ENCODE results near the gene GPR18. TPM values are rescaled to one million over a fixed set of nuclear protein-coding genes. Genes with fewer than 3 reads are reported as not detected.
"Not testable (repeated sequence)": the region's sequence is repeated elsewhere in the genome, so short reads cannot be mapped to it uniquely, and the experiment has no call there.

GPR18 gene
- total RNA-seq, 2 experiments from 2014 or later = 16.9 to 17.6 TPM

GRCh38 chr13:99265821-99266426, 7.7 kb upstream of the GPR18 start:
- DNase-seq = no peak
- no peaks in the 10 kb centered on the region for H3K9me3 Mint-ChIP-seq
- peaks cover 11% of the 10 kb centered on the region for H3K36me3 Mint-ChIP-seq
- no peaks in the 10 kb centered on the region for H3K27me3 Mint-ChIP-seq
- H3K27ac Mint-ChIP-seq = peak overlapping the region; percentile 88
- peaks cover 60% of the 10 kb centered on the region for H3K4me1 Mint-ChIP-seq
- no peak overlapping the region for H3K4me3 Mint-ChIP-seq

GRCh38 chr13:99265162-99265800, 7.1 kb upstream of the GPR18 start:
- peak overlapping the region; percentile 88 for H3K27ac Mint-ChIP-seq
- H3K9me3 Mint-ChIP-seq = no peaks in the 10 kb centered on the region
- DNase-seq = peak; percentile 29
- H3K27me3 Mint-ChIP-seq = no peaks in the 10 kb centered on the region
- H3K36me3 Mint-ChIP-seq = peaks cover 12% of the 10 kb centered on the region
- peaks cover 58% of the 10 kb centered on the region for H3K4me1 Mint-ChIP-seq
- no peak overlapping the region for H3K4me3 Mint-ChIP-seq

GRCh38 chr13:99264051-99264450, 5.9 kb upstream of the GPR18 start:
- Mint-ChIP-seq H3K4me1 (peaks cover 66% of the 10 kb centered on the region), H3K27me3 (no peaks in the 10 kb centered on the region), H3K36me3 (peaks cover 21% of the 10 kb centered on the region), H3K27ac (peak overlapping the region; percentile 49), H3K4me3 (no peak overlapping the region), H3K9me3 (no peaks in the 10 kb centered on the region)
- DNase-seq = no peak

DNA sequence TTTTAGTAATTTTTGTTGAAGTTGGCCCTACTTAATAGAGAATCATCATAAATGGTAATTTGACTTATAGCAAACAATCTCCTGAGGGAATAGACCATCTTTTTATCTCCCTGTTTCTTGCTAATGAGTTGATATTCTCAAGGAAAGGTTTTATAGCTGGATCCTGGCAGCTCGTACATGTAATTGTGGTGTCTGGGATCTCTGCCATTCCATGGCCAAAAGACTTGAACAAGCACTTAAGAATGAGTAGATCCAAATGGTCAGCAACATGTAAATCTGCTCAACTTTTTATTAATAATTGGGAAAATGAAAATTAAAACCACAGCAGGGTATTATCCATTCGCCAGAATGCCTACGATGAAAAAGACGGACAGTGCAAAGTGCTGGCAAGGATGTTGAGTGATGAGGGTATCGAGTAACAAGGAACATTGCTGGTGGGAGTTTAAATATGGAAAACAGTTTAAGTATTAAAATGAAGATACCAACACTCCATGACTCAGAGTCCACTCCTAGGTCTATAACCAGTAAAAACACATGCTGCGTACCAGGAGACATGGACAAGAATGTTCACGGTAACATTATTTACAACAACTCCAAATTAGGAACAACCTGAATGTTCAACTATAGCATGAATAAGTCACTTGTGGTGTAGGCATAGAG, 5.1 kb upstream of the GPR18 start:
- no peaks in the 10 kb centered on the region for H3K27me3 Mint-ChIP-seq
- peaks cover 21% of the 10 kb centered on the region for H3K36me3 Mint-ChIP-seq
- no peak overlapping the region for H3K27ac Mint-ChIP-seq
- H3K4me3 Mint-ChIP-seq = no peak overlapping the region
- no peak for DNase-seq
- H3K4me1 Mint-ChIP-seq = peaks cover 68% of the 10 kb centered on the region
- H3K9me3 Mint-ChIP-seq = no peaks in the 10 kb centered on the region

DNA sequence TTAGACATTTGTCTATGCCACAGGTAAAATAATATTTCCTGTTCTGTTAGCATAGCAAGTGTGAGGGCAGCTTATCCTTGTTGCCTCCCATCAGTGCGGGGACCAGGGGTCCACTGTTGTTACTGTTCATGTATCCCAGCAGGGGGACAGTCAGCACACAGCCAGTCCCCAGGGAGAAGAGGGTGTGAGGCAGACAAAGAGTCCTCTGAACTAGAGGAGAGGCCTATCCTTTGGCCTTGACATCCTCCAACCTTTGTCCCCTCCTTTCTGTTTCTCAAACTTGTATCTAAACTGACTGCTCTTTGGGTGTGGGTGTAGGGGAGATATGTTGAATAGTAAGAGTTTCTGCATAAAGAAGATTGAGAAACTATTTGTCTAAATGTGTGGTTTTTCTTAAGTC, 2.9 kb upstream of the GPR18 start:
- H3K36me3 Mint-ChIP-seq = peaks cover 29% of the 10 kb centered on the region
- H3K27ac Mint-ChIP-seq = peak overlapping the region; percentile 79
- no peak for DNase-seq
- no peaks in the 10 kb centered on the region for H3K9me3 Mint-ChIP-seq
- H3K4me1 Mint-ChIP-seq = peaks cover 69% of the 10 kb centered on the region
- no peak overlapping the region for H3K4me3 Mint-ChIP-seq
- H3K27me3 Mint-ChIP-seq = no peaks in the 10 kb centered on the region

- Mint-ChIP-seq H3K4me1 (peaks cover 71% of the 10 kb centered on the region), H3K27me3 (no peaks in the 10 kb centered on the region), H3K36me3 (peaks cover 28% of the 10 kb centered on the region), H3K9me3 (no peaks in the 10 kb centered on the region), H3K4me3 (peak overlapping the region; percentile 9), H3K27ac (peak overlapping the region; percentile 95)
- DNase-seq = no peak
These were observed 2.0 kb upstream of the GPR18 start for GRCh38 chr13:99260216-99260615.

- Mint-ChIP-seq H3K4me3 (peak overlapping the region; percentile 57), H3K27ac (peak overlapping the region; percentile 95), H3K9me3 (no peaks in the 10 kb centered on the region), H3K27me3 (no peaks in the 10 kb centered on the region), H3K4me1 (peaks cover 67% of the 10 kb centered on the region), H3K36me3 (peaks cover 38% of the 10 kb centered on the region)
- no peak for DNase-seq
These were observed 767 bp upstream of the GPR18 start for GRCh38 chr13:99258946-99259345.

DNA sequence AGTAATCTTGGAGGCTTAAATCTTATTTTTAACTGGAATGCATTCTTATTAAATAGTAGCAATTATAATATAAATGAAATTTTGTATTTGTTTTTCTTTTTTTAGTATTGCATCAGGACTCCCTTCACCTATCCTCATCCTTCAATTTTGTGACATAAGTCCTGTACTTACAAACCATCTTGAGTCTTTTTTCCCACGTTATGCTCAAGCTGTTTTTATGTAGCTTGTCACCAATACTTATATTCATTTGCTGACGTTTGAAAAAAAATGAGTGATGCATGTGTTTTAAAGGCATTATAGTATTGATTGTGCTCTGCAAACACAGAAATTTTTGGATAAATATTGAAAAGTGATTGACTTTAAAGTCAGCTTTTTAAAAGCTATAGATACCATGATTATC, 888 bp downstream of the GPR18 start:
- peak overlapping the region; percentile 78 for H3K4me3 Mint-ChIP-seq
- peaks cover 62% of the 10 kb centered on the region for H3K4me1 Mint-ChIP-seq
- no peak for DNase-seq
- H3K36me3 Mint-ChIP-seq = peaks cover 43% of the 10 kb centered on the region
- H3K9me3 Mint-ChIP-seq = no peaks in the 10 kb centered on the region
- peak overlapping the region; percentile 87 for H3K27ac Mint-ChIP-seq
- no peaks in the 10 kb centered on the region for H3K27me3 Mint-ChIP-seq

GRCh38 chr13:99256709-99257108, 1.5 kb downstream of the GPR18 start:
- Mint-ChIP-seq H3K9me3 (no peaks in the 10 kb centered on the region), H3K4me3 (peak overlapping the region; percentile 78), H3K36me3 (peaks cover 48% of the 10 kb centered on the region), H3K4me1 (peaks cover 63% of the 10 kb centered on the region), H3K27ac (peak overlapping the region; percentile 92), H3K27me3 (no peaks in the 10 kb centered on the region)
- no peak for DNase-seq

DNA sequence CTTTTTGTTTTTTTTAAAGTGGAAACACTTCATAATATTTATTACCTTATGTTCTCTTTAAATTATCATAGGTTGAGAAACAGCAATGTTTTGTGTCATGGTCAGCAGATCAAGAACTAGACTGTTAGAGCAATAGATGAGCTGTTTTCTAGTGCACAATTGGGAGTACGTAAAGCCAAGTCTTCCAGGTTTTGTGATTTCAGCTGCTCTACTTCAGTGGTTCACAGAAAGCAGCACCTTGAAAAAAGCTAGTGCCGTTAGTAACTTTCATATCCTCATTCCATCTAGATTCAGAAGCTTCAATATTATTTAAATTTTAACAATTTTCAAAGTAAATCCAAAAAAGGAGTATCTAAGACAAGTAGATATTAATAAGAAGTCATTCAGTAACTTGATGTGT, 1.9 kb downstream of the GPR18 start:
- H3K4me3 Mint-ChIP-seq = peak overlapping the region; percentile 78
- H3K27me3 Mint-ChIP-seq = no peaks in the 10 kb centered on the region
- no peak for DNase-seq
- peaks cover 64% of the 10 kb centered on the region for H3K4me1 Mint-ChIP-seq
- no peaks in the 10 kb centered on the region for H3K9me3 Mint-ChIP-seq
- peak overlapping the region; percentile 92 for H3K27ac Mint-ChIP-seq
- peaks cover 50% of the 10 kb centered on the region for H3K36me3 Mint-ChIP-seq

DNA sequence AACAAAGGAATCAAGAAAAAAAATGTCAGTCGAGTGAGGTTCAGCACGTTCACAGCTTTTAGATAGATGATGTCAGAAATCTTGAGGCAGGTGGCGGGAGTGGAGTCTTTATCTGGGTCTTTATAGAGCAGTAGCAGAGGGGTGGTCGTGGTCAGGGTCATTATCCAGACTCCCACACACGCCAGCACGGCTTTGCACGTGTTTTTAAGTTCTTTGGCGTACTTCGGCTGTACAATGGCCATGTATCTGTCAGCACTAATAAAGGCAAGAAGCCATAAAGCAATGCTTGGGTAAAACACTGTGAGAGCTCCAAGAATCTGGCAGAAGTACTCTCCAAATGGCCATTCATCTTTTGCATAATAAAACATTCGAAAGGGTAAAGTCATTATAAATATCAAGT, 2.9 kb downstream of the GPR18 start:
- Mint-ChIP-seq H3K27me3 (no peaks in the 10 kb centered on the region), H3K4me1 (peaks cover 66% of the 10 kb centered on the region), H3K27ac (peak overlapping the region; percentile 92), H3K4me3 (peak overlapping the region; percentile 78), H3K9me3 (no peaks in the 10 kb centered on the region), H3K36me3 (peaks cover 52% of the 10 kb centered on the region)
- DNase-seq = no peak

DNA sequence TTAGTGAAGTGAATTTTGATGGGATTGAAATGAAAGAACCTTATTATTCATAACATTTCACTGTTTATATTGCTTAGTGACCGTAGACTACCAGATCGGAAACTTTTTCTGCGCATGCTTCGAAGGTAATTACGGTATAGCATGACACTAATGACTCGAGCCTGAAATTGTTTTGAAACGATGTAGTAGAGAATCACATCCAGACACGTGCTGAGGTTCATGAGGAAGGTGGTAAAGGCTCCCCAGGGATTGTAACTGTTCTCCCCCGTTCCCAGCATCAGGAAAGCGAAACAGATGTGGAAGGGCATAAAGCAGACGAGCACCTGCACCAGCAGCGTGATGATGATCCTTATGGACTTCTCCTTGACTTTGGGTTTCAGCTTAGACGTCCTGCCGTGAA, 3.3 kb downstream of the GPR18 start:
- no peaks in the 10 kb centered on the region for H3K27me3 Mint-ChIP-seq
- no peak for DNase-seq
- peaks cover 66% of the 10 kb centered on the region for H3K4me1 Mint-ChIP-seq
- H3K27ac Mint-ChIP-seq = peak overlapping the region; percentile 92
- no peaks in the 10 kb centered on the region for H3K9me3 Mint-ChIP-seq
- peaks cover 50% of the 10 kb centered on the region for H3K36me3 Mint-ChIP-seq
- H3K4me3 Mint-ChIP-seq = peak overlapping the region; percentile 78

- H3K36me3 Mint-ChIP-seq = peaks cover 62% of the 10 kb centered on the region
These were observed 6.3 kb downstream of the GPR18 start for GRCh38 chr13:99251921-99252320.

GRCh38 chr13:99250982-99251825, 7.0 kb downstream of the GPR18 start:
- H3K4me3 Mint-ChIP-seq = no peak overlapping the region

More at GRCh38 chr13:99251921-99252320, 6.3 kb downstream of the GPR18 start:
- Mint-ChIP-seq H3K9me3 (peaks cover 4% of the 10 kb centered on the region), H3K4me3 (no peak overlapping the region), H3K4me1 (peaks cover 61% of the 10 kb centered on the region), H3K27ac (peak overlapping the region; percentile 65), H3K27me3 (no peaks in the 10 kb centered on the region)
- no peak for DNase-seq

DNA sequence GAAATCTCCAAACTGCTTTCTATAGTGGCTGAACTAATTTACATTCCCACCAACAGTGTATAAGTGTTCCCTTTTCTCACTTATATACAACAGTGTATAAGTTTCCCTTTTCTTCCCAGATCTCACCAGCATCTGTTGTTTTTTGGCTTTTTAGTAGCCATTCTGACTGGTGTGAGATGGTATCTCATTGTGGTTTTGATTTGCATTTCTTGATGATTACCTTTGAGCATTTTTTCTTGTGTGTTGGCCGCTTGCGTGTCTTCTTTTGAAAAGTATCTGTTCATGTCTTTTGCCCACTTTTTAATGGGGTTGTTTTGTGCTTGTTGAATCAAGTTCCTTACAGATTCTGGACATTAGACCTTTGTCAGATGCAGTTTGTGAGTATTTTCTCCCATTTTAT, 8.6 kb downstream of the GPR18 start:
- H3K27ac Mint-ChIP-seq, H3K27me3 Mint-ChIP-seq, DNase-seq, H3K4me3 Mint-ChIP-seq, H3K9me3 Mint-ChIP-seq: not testable (repeated sequence)
- Mint-ChIP-seq H3K36me3 (peaks cover 53% of the 10 kb centered on the region), H3K4me1 (peaks cover 50% of the 10 kb centered on the region)

More at GRCh38 chr13:99250982-99251825, 7.0 kb downstream of the GPR18 start:
- H3K27ac Mint-ChIP-seq = peak overlapping the region; percentile 12
- H3K9me3 Mint-ChIP-seq = peaks cover 4% of the 10 kb centered on the region
- H3K4me1 Mint-ChIP-seq = peaks cover 61% of the 10 kb centered on the region
- peaks cover 63% of the 10 kb centered on the region for H3K36me3 Mint-ChIP-seq
- DNase-seq = no peak
- no peaks in the 10 kb centered on the region for H3K27me3 Mint-ChIP-seq
